ENCODE results near the gene GNAO1.

The GNAO1 gene

GRCh38 chr16:56266641-56267607, 75.6 kb downstream of the GNAO1 start:
- DNase-seq: no peak

- no peak for DNase-seq
Observed at GRCh38 chr16:56267888-56268287, 76.6 kb downstream of the GNAO1 start.

GRCh38 chr16:56268799-56269198, 77.5 kb downstream of the GNAO1 start:
- no peak for DNase-seq

GRCh38 chr16:56269281-56269680, 78.0 kb downstream of the GNAO1 start:
- DNase-seq: no peak

- no peak for DNase-seq
Observed at GRCh38 chr16:56269811-56270684, 78.8 kb downstream of the GNAO1 start.

- no peak for DNase-seq
Observed at GRCh38 chr16:56270828-56271227, 79.5 kb downstream of the GNAO1 start.

DNA sequence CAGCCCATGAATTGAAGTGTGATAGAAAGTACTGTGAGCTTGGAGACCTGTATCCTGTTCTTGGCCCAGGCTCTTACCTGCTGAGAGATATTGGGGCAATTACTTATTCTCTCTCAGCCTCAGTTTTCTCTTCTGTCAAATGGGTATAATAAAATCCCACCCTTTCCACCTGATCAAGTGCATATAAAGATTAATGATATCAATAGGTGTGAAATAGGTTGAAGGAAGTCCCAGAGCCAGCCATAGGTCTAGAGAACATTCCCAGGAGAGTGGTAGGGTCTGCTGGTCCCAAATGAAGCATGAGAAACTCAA, 81.2 kb downstream of the GNAO1 start:
- no peak for DNase-seq

- DNase-seq: no peak
Observed at GRCh38 chr16:56273615-56274014, 82.3 kb downstream of the GNAO1 start.

- DNase-seq: no peak
Observed at GRCh38 chr16:56274369-56274768, 83.1 kb downstream of the GNAO1 start.

DNA sequence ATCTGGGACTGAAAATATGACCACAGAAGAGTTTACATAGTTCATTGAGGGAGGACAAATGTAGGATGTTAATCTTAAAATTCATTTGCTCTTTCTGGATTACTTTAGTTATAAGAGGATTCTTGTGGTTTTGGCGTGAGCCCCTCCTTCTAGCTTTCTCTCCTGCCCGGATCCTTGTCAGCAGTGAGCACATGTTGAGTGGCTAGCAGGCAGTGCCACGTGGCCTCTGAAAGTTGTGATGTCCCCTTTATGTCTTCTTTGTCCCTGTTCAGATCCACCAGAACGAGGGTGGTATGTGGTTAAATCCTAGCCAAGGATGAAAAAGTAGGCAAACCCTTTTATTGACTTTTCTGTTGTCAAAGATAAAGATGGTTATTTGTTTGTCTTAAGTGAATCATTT, 83.8 kb downstream of the GNAO1 start:
- no peak for DNase-seq

GRCh38 chr16:56275801-56276200, 84.5 kb downstream of the GNAO1 start:
- no peak for DNase-seq

GRCh38 chr16:56277075-56277474, 85.8 kb downstream of the GNAO1 start:
- no peak for DNase-seq

- DNase-seq: no peak
Observed at GRCh38 chr16:56278196-56278855, 87.0 kb downstream of the GNAO1 start.

GRCh38 chr16:56279132-56279531, 87.8 kb downstream of the GNAO1 start:
- DNase-seq: no peak

DNA sequence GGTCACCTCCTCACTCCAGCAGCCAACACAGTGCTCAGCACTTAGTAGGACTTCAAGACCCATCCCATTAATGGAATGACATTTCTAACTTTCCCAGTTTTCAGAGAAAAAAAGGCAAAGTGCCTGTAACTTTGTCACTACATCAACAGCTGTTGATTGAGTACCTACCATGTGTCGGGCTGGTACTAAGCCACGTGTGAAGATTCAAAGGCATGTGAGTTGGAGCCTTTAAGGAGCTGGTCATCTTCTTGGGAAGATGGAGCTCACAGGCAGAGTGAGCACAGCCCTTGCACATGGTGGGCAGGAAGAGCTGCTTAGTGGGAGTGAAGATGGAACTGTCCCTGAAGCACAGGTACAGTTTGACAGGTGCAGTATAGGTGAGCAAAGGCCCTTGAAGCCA, 88.6 kb downstream of the GNAO1 start:
- no peak for DNase-seq

GRCh38 chr16:56281249-56281805, 90.0 kb downstream of the GNAO1 start:
- no peak for DNase-seq

GRCh38 chr16:56282451-56282850, 91.2 kb downstream of the GNAO1 start:
- no peak for DNase-seq

GRCh38 chr16:56284521-56284920, 93.2 kb downstream of the GNAO1 start:
- DNase-seq: no peak

- no peak for DNase-seq
Observed at GRCh38 chr16:56286809-56287208, 95.5 kb downstream of the GNAO1 start.

DNA sequence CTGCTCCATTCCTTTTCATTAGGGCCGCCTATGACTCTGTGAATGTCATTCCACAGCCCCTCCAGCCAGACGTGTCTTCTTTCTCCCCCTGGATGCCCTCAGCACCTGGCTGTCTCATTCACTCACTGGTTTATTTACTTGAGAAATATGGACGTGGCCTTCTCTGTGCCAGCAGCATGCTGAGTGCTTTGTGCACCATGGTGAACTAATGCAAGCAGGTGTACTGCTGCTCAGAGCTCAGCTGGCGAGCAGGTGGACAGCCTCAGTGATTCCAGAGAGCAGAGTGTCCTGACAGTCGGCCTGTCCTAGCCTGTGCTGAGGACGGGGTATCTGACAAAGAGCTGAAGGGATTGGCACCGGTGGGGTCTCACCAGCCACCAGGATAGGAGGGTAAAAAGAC, 96.7 kb downstream of the GNAO1 start:
- no peak for DNase-seq

- no peak for DNase-seq
Observed at GRCh38 chr16:56289416-56289815, 98.1 kb downstream of the GNAO1 start.

DNA sequence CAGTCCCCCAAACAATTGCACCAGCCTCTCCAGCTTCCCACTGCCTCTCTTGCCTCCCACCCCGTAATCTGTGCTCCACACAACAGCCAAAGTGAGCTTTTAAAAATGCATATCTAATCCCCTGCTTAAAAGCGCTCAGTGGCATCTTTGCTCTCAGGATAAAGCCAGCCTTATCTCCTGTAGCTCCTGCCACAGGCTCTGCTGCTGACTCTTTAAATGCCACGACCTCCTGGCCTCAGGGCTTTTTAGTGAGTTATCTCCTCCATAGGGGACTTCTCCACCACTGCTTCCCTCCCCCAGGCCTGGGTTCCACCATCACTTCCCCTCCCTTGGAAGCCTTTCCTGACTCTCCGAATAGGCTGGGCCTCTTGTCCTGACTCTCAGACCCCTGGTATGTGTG, 98.6 kb downstream of the GNAO1 start:
- DNase-seq: no peak

- no peak for DNase-seq
Observed at GRCh38 chr16:56294014-56294413, 102.7 kb downstream of the GNAO1 start.
